ENCODE measurements around the gene FLNC.

FLNC gene

DNA sequence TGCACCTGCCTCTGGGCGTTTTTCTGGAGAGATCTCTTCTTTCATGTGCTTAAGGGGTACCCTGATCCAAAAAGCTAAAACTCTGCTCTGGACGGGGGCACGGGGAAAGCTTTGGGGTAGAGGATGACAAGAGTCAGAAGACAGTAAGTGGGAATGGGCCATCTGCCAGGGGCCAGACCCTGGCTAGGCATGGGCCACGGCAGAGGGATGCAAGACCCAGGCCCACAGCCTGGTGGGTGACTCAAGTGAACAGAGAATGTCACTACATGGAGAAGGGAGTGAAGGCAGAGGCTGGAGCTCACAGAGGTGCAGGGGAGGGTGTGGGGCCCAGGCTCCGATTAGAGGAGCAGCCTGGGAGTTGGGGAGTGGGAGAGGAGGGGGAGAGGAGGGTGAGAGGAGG lies 15.3 kb downstream of the FLNC start:
- no peak for DNase-seq

DNA sequence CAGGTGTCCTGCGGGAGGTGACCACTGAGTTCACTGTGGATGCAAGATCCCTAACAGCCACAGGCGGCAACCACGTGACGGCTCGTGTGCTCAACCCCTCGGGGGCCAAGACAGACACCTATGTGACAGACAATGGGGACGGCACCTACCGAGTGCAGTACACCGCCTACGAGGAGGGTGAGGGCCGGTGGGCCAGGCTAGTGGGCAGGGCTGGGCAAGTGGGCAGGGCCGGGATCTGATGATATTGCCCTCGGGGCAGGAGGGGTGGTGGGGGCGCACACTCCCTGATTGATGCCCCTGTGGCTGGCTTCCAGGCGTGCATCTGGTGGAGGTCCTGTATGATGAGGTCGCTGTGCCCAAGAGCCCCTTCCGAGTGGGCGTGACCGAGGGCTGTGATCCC lies 15.8 kb downstream of the FLNC start:
- no peak for DNase-seq

GRCh38 chr7:128846781-128847444 lies 16.7 kb downstream of the FLNC start:
- DNase-seq, result no peak

- DNase-seq, result no peak
These were observed 17.6 kb downstream of the FLNC start for GRCh38 chr7:128847721-128848211.

- DNase-seq, result no peak
These were observed 18.3 kb downstream of the FLNC start for GRCh38 chr7:128848289-128849155.

DNA sequence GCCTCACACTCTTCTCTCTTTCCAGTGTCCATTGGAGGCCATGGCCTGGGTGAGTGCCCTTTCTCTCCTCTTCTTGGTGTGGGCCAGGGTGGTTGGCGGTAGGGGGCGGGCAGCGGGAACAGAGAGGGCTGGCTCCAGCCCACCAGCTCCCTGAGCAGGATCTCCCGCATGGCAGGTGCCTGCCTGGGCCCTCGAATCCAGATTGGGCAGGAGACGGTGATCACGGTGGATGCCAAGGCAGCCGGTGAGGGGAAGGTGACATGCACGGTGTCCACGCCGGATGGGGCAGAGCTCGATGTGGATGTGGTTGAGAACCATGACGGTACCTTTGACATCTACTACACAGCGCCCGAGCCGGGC lies 18.9 kb downstream of the FLNC start:
- DNase-seq, result no peak

GRCh38 chr7:128849804-128850490 lies 19.7 kb downstream of the FLNC start:
- no peak for DNase-seq

DNA sequence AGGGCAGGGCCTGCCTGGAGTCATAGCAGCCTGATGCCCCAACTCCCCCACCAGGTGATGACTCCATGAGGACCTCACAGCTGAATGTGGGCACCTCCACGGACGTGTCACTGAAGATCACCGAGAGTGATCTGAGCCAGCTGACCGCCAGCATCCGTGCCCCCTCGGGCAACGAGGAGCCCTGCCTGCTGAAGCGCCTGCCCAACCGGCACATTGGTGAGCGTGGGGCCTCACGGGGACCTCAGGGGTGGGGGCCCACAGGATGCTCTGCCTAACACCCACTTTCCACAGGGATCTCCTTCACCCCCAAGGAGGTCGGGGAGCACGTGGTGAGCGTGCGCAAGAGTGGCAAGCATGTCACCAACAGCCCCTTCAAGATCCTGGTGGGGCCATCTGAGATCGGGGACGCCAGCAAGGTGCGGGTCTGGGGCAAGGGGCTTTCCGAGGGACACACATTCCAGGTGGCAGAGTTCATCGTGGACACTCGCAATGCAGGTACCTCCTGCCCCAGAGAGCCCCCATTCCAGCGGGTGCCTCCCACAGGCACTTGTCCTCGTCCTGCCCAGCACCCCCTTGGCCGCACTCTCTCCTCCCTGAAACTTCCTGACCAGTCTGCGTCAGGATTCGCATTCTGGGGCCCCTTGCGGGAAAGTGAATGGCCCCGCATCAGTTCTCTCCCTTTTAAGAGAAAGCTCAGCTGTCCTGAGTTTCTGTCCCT lies 22.5 kb downstream of the FLNC start:
- DNase-seq, result no peak

- DNase-seq, result no peak
These were observed 23.6 kb downstream of the FLNC start for GRCh38 chr7:128853799-128854198.

GRCh38 chr7:128854396-128854795 lies 24.2 kb downstream of the FLNC start:
- no peak for DNase-seq

DNA sequence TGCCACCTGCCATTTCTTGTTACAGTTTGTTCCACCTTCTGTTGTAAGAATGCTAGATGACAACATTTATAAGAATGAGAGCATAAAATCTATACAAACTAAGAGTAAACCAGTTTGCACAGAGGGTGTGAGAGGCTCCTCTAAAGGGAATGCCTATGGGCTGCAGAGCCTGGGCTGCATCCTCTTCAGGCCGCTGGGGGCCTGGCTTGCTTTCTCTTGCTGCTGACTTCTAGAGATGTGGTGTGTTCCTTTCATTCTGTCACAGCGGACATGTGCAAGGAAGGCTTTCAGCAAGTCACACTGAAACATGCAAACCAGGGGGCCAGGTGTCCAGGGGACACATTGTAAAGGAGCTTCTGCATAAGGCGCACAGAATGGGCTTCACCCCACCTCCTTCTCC lies 25.4 kb downstream of the FLNC start:
- DNase-seq, result no peak

- no peak for DNase-seq
These were observed 26.0 kb downstream of the FLNC start for GRCh38 chr7:128856001-128856718.

- DNase-seq, result no peak
These were observed 28.4 kb downstream of the FLNC start for GRCh38 chr7:128858380-128859231.

DNA sequence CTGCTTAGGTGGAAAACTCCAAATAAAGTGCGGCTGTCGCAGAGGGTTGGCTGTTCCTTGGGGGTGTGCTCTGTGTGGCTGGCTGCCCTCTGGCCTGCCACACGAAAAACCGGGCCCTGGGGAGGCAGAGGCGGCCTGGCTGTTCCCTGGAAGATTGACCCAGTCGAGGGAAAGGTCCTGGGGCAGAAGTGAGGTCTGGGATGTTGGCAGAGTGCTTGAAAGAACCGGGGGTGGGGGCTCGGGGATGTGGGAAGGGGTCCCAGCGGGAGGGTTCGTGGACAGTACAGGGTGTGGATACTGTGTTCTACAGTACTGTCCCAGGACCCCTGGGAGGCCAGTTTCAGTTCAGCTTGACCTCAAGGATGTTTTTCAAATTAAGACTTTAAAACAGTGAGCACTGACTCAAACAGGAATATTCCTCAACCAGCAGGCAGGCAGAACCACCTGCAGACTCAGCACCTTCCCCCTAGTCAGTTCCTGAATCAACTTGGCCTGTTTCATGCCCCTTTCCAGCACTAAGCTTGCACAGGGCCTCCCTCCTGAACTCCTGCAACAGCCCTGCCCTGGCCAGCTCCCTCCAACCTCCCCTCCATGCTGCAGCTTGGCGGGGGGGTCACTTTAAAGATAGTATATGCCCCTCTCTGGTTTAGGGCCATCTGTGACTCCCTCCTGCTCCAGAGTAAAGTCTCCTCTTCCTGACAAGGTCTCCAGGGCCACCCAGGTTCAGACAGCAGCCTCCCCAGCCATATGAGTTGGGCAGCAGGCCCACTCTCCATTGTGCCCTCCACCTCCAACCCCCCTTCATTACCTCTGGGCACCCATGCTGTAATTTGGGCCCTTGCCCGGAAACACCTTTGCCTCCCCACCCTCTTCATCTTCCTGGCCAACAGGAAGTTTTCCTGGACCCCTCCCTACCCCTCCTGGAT lies 29.3 kb downstream of the FLNC start:
- DNase-seq, result no peak

GRCh38 chr7:128860158-128861073 lies 30.2 kb downstream of the FLNC start:
- no peak for DNase-seq

- DNase-seq, result no peak
These were observed 31.9 kb downstream of the FLNC start for GRCh38 chr7:128861957-128862570.

DNA sequence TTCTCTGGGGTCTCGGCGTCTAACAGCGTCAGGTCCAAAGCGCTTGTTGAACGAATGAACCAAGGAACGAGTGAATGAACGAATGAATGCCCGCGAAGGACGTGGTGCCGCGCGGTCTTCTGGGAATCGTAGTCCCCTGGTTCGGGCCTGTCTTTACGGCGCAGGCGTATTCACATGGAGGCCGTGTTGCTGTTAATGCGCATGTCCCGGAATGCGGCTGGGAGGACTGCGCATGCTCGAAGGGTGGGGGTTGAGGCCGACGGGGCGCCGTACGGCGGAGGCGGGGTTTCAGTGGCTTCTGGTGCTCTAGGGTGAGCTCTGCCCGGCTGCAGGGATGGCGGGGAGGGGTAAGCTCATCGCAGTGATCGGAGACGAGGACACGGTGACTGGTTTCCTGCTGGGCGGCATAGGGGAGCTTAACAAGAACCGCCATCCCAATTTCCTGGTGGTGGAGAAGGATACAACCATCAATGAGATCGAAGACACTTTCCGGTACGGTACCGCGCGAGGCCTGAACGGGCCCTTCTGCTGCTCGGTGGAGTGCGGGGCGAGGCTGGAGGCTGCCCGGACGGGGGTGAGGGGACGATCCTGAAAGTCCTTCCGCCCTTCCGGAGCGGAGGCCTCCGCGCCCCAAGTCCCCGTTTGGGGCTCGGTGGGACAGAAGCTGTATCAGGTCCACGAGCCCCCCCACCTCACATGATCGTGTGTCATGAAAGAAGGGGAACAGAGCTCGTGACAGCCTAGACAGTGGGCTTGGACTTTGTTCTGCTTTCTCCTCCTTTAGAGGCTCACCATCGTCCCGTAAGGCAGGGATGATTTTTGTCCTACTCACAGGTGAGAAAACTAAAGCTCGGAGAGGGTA lies 32.6 kb downstream of the FLNC start, which contains the start of gene ATP6V1F:
Gene ATP6V1F, plus strand, starts transcription at position 286 of the 862 bp plus-strand sequence. Its CDS starts 49 bp downstream, at position 335.
- peak; percentile 99 to 100 for DNase-seq

Data from stimulated activated CD4-positive, alpha-beta T cell treated with anti-CD3 and anti-CD28 coated beads, Interleukin-2, amount 100 ng/mL, for 48 hours (primary cell).